Stimulated activated CD8-positive, alpha-beta memory T cell treated with anti-CD3 and anti-CD28 coated beads, Interleukin-7, amount 100 ng/mL, for 48 hours (primary cell): Measurements from ENCODE around the gene IP6K1.
"Not testable (repeated sequence)": the region's sequence is repeated elsewhere in the genome, so short reads cannot be mapped to it uniquely, and the experiment has no call there.

Experiments used
- DNase-seq, 2 donors: peaks; one replicate each; pipeline ENCODE4 v3.0.0-alpha.2; 2020; ENCODE audit warnings: low read depth in 1 of 2; ENCODE audit errors: extremely low read depth in 1 of 2

Gene IP6K1

GRCh38 chr3:49786357-49787181 is at the start of gene IP6K1:
IP6K1 (minus strand) TSS chr3:49786542; CDS start chr3:49748040, 38,502 bp downstream.
- DNase-seq = peak; percentile 98 to 100

- DNase-seq = no peak
Measured at GRCh38 chr3:49831341-49831740, 45.0 kb upstream of the IP6K1 start.

GRCh38 chr3:49826016-49826415 is 39.7 kb upstream of the IP6K1 start:
- DNase-seq = no peak

- DNase-seq = not testable (repeated sequence)
Measured at GRCh38 chr3:49823131-49823530, 36.8 kb upstream of the IP6K1 start.

- no peak for DNase-seq
Measured at GRCh38 chr3:49813497-49814174, 27.3 kb upstream of the IP6K1 start, which contains the start of gene UBA7. UBA7 (minus strand) TSS chr3:49813953; CDS start chr3:49813787, 166 bp downstream.

- DNase-seq = no peak
Measured at GRCh38 chr3:49812916-49813496, 26.7 kb upstream of the IP6K1 start.

- no peak for DNase-seq
Measured at GRCh38 chr3:49807431-49808114, 21.2 kb upstream of the IP6K1 start.

GRCh38 chr3:49806850-49807249 is 20.5 kb upstream of the IP6K1 start:
- no peak for DNase-seq

GRCh38 chr3:49805897-49806701 is 19.8 kb upstream of the IP6K1 start:
- DNase-seq = no peak

GRCh38 chr3:49805367-49805782 is 19.0 kb upstream of the IP6K1 start:
- no peak for DNase-seq

- DNase-seq = no peak
Measured at GRCh38 chr3:49804141-49805041, 18.0 kb upstream of the IP6K1 start.

- DNase-seq = peak in 1 of 2 donors; percentile 21
Measured at GRCh38 chr3:49803465-49804140, 17.3 kb upstream of the IP6K1 start.

- DNase-seq = peak; percentile 64 to 84
Measured at GRCh38 chr3:49802719-49803464, 16.6 kb upstream of the IP6K1 start, which contains the start of gene INKA1. INKA1 (plus strand) TSS chr3:49803261; CDS start chr3:49803393, 132 bp downstream.

- DNase-seq = no peak
Measured at GRCh38 chr3:49801160-49801559, 14.8 kb upstream of the IP6K1 start.

- DNase-seq = no peak
Measured at GRCh38 chr3:49799761-49800160, 13.4 kb upstream of the IP6K1 start, which contains the start of gene CDHR4. CDHR4 (minus strand) TSS chr3:49799873; CDS start chr3:49799812, 61 bp downstream.

GRCh38 chr3:49799105-49799504 is 12.8 kb upstream of the IP6K1 start:
- no peak for DNase-seq
